AG04450 (cell line): Measurements from ENCODE around the gene PRX. TPM values are rescaled to one million over a fixed set of nuclear protein-coding genes. Genes with fewer than 3 reads are reported as not detected.
A peak's percentile ranks its signal among the peaks of the same experiment; 100 is the strongest.

ENCODE experiments used
- CTCF ChIA-PET: fragments of 300-600, 350-600 bp; formaldehyde crosslinking; extraction: SDS; loops from one replicate; lab custom pipeline; 2022; ENCODE audit warnings: antibody characterized with exemption, inconsistent platforms; lab: Charles Lee
- POLR2A ChIA-PET: fragments of 350-600 bp; formaldehyde crosslinking; extraction: SDS; loops from one replicate; lab custom pipeline; 2021; ENCODE audit warnings: antibody characterized with exemption, inconsistent platforms; lab: Yijun Ruan, JAX
- DNase-seq: peaks from one replicate; pipeline ENCODE4 v3.0.0-alpha.2; 2011; ENCODE audit warnings: low read depth, low spot score
- H3K27ac ChIP-seq: one replicate; pipeline ENCODE4 v1.5.1; 2012; ENCODE audit warnings: low read depth, low read length, control low read depth
- H3K27me3 ChIP-seq: one replicate; pipeline ENCODE4 v1.6.0; 2012; ENCODE audit warnings: low read length; ENCODE audit not compliant: control insufficient read depth, insufficient read depth
- H3K4me3 ChIP-seq: 2 replicates; pipeline ENCODE4 v1.5.1; 2011; ENCODE audit warnings: mild to moderate bottlenecking, low read depth, low read length, control low read depth
- H3K9me3 ChIP-seq: 2 replicates; pipeline ENCODE4 v1.5.1; 2012; ENCODE audit warnings: low read length; ENCODE audit not compliant: control insufficient read depth, insufficient read depth
- CTCF ChIP-seq: IDR thresholded peaks from 2 replicates; pipeline ENCODE4 v1.5.1; 2011; ENCODE audit warnings: low read depth, low read length, control low read depth, inconsistent platforms
- polyA plus RNA-seq: library from polyadenylated mRNA; depleted of rRNA; stranded (reverse); fragments of >200 nt; gene quantifications from 2 replicates; pipeline ENCODE4 v1.2.3, GENCODE V29; 2011; rRNA removed
- small RNA-seq: library from RNA; depleted of rRNA; stranded (forward); fragments of <200 nt; gene quantifications from one replicate; pipeline ENCODE3, GENCODE V24; 2012; ENCODE audit warnings: low read depth; ENCODE audit not compliant: insufficient read length

PRX gene
- polyA plus RNA-seq, 1 experiment: 1.8 TPM

DNA sequence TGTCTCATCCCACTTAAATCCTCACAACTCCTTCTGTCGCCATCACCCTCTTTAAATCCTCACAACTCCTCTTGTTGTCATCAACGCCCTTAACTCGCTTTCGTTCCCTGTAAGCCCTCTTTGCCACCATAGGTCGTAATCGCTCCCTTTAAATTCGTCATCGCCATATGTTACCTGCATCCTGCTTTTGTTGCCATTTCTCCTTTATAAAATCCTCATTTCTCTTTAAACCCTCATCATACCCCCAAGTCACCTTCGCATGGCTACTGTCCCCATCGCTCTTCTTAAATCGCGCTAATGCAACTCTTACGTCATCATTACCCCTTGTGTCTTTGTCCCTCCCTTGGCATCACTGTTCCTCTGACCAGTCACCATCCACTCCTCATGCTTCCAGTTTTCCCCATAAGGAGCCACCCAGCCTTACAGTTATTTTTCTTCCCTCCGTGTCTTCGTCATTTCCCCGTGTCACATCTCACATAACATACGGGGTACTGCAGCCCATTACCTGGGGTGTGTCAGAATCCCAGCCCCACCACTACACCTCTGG lies 64.1 kb downstream of the PRX start:
- Histone ChIP-seq H3K27me3 (no peaks in the 10 kb centered on the region), H3K27ac (peak overlapping the region; percentile 3), H3K4me3 (peak overlapping the region; percentile 86), H3K9me3 (no peaks in the 10 kb centered on the region)
- ChIA-PET POLR2A (interaction anchor here (0.9 to 1.1 kb wide), 5 partner anchors 8 to 94 kb away, joined by 3 to 9 read pairs (median 5); no protein-coding TSS in a partner anchor), CTCF (interaction anchor here (1.2 to 1.5 kb wide), 2 partner anchors 44 to 72 kb away, joined by 4 to 9 read pairs; no protein-coding TSS in a partner anchor)
- DNase-seq: no peak
- no peak for TF ChIP-seq CTCF

- peak within 1 kb of the TSS; percentile 3 for H3K27ac ChIP-seq
- H3K27me3 ChIP-seq: no peaks in the 10 kb centered on the region
- H3K9me3 ChIP-seq: no peaks in the 10 kb centered on the region
- peak; percentile 99 for DNase-seq
- ChIA-PET POLR2A (interaction anchor here (0.8 to 1.1 kb wide), 8 partner anchors 9 to 117 kb away, joined by 3 to 9 read pairs (median 3); partner anchors contain the start of gene BLVRB), CTCF (interaction anchor here (0.7 to 1.5 kb wide), 3 partner anchors 43 to 208 kb away, joined by 3 to 9 read pairs (median 3); no protein-coding TSS in a partner anchor)
- TF ChIP-seq CTCF: no peak
- H3K4me3 ChIP-seq: peak within 1 kb of the TSS; percentile 96
These were observed 64.9 kb downstream of the PRX start, which contains the start of the genes C19orf47 and PLD3 for GRCh38 chr19:40348125-40348913. C19orf47 (minus strand) TSS chr19:40348397; CDS start chr19:40341857, 6,540 bp downstream. PLD3 (plus strand) TSS chr19:40348695; CDS start chr19:40366484, 17,789 bp downstream.

GRCh38 chr19:40344422-40344821 lies 68.8 kb downstream of the PRX start:
- ChIA-PET CTCF (no interaction called here), POLR2A (interaction anchor here (0.6 kb wide), 1 partner anchor 1095 kb away, joined by 3 read pairs; the partner anchor contains the start of gene DMAC2)
- no peak overlapping the region for H3K4me3 ChIP-seq
- no peaks in the 10 kb centered on the region for H3K9me3 ChIP-seq
- no peak for TF ChIP-seq CTCF
- H3K27me3 ChIP-seq: no peaks in the 10 kb centered on the region
- H3K27ac ChIP-seq: no peak overlapping the region
- DNase-seq: no peak

Small RNA genes lying within 50 kb of the gene (small RNA-seq; reads per million reads assigned to genes)
- gene MIR6796 (not detected), gene RF00017 (not detected)

Other genes with a start within 250 kb of the PRX start
- 2.0 and 2.3 TPM in 2 replicates for gene MAP3K10, start 222.0 kb downstream of the PRX start, polyA plus RNA-seq
- not detected in 2 replicates for gene TTC9B, start 195.0 kb downstream of the PRX start, polyA plus RNA-seq
- 0.16 and 0.21 TPM in 2 replicates for gene CCNP, start 186.7 kb downstream of the PRX start, polyA plus RNA-seq
- 99.8 and 122 TPM in 2 replicates for gene AKT2, start 128.0 kb downstream of the PRX start, polyA plus RNA-seq
- gene C19orf47, start 65.0 kb downstream of the PRX start, polyA plus RNA-seq: 15.9 and 16.9 TPM in 2 replicates
- gene PLD3, start 64.7 kb downstream of the PRX start, polyA plus RNA-seq: 395 and 559 TPM in 2 replicates
- gene HIPK4, start 23.2 kb downstream of the PRX start, polyA plus RNA-seq: 0.09 and 0.11 TPM in 2 replicates
- gene SERTAD1, start 12.6 kb upstream of the PRX start, polyA plus RNA-seq: 11.9 and 16.2 TPM in 2 replicates
- 16.1 and 19.6 TPM in 2 replicates for gene SERTAD3, start 31.0 kb upstream of the PRX start, polyA plus RNA-seq
- gene BLVRB, start 52.4 kb upstream of the PRX start, polyA plus RNA-seq: 40.4 and 58.0 TPM in 2 replicates
- 1.3 and 1.9 TPM in 2 replicates for gene SPTBN4, start 53.6 kb upstream of the PRX start, polyA plus RNA-seq
- gene SHKBP1, start 163.5 kb upstream of the PRX start, polyA plus RNA-seq: 42.5 and 62.7 TPM in 2 replicates
- 41.3 and 70.3 TPM in 2 replicates for gene LTBP4, start 188.0 kb upstream of the PRX start, polyA plus RNA-seq